IPS-NIHi7 (cell line): ENCODE measurements around the gene C1QTNF4.
"Not testable (repeated sequence)": the region's sequence is repeated elsewhere in the genome, so short reads cannot be mapped to it uniquely, and the experiment has no call there.

Experiments used
- DNase-seq: peaks from one replicate; pipeline ENCODE4 v3.0.0; 2012; ENCODE audit warnings: mixed read lengths; ENCODE audit errors: extremely low spot score

C1QTNF4 gene

GRCh38 chr11:47566149-47566698 is 28.0 kb downstream of the C1QTNF4 start:
- no peak for DNase-seq

- peak; percentile 81 for DNase-seq
Measured at GRCh38 chr11:47565340-47566148, 28.7 kb downstream of the C1QTNF4 start, which contains the start of gene PTPMT1. PTPMT1 (plus strand) TSS chr11:47565599; CDS start chr11:47565623, 24 bp downstream.

- DNase-seq: no peak
Measured at GRCh38 chr11:47564933-47565339, 29.3 kb downstream of the C1QTNF4 start.

GRCh38 chr11:47564366-47564765 is 29.8 kb downstream of the C1QTNF4 start:
- DNase-seq: not testable (repeated sequence)

GRCh38 chr11:47562393-47562792 is 31.8 kb downstream of the C1QTNF4 start:
- not testable (repeated sequence) for DNase-seq

GRCh38 chr11:47560426-47560825 is 33.8 kb downstream of the C1QTNF4 start:
- DNase-seq: no peak

- no peak for DNase-seq
Measured at GRCh38 chr11:47558695-47559094, 35.5 kb downstream of the C1QTNF4 start.

GRCh38 chr11:47557004-47557403 is 37.2 kb downstream of the C1QTNF4 start:
- DNase-seq: not testable (repeated sequence)

GRCh38 chr11:47553406-47553743 is 40.8 kb downstream of the C1QTNF4 start:
- peak; percentile 59 for DNase-seq

GRCh38 chr11:47552566-47553405 is 41.4 kb downstream of the C1QTNF4 start, which contains the start of gene CELF1:
CELF1 (minus strand) TSS chr11:47553132; CDS start chr11:47499523, 53,609 bp downstream.
- DNase-seq: peak; percentile 92

GRCh38 chr11:47552056-47552565 is 42.1 kb downstream of the C1QTNF4 start:
- peak; percentile 30 for DNase-seq

- peak; percentile 34 for DNase-seq
Measured at GRCh38 chr11:47551086-47551485, 43.1 kb downstream of the C1QTNF4 start.

- DNase-seq: no peak
Measured at GRCh38 chr11:47550288-47551047, 43.7 kb downstream of the C1QTNF4 start.

- not testable (repeated sequence) for DNase-seq
Measured at GRCh38 chr11:47546274-47546673, 47.9 kb downstream of the C1QTNF4 start.

- no peak for DNase-seq
Measured at GRCh38 chr11:47545298-47545697, 48.9 kb downstream of the C1QTNF4 start.

GRCh38 chr11:47541070-47541469 is 53.1 kb downstream of the C1QTNF4 start:
- DNase-seq: no peak

- no peak for DNase-seq
Measured at GRCh38 chr11:47539681-47540039, 54.6 kb downstream of the C1QTNF4 start.
